Measurements from ENCODE around the gene ASCL4. TPM values are rescaled to one million over a fixed set of nuclear protein-coding genes. Genes with fewer than 3 reads are reported as not detected.

The ASCL4 gene
- total and polyA plus RNA-seq, 9 of the 15 experiments (the other 6 are each of a cell fraction or from before 2014, with no cell fraction given), result not detected

DNA sequence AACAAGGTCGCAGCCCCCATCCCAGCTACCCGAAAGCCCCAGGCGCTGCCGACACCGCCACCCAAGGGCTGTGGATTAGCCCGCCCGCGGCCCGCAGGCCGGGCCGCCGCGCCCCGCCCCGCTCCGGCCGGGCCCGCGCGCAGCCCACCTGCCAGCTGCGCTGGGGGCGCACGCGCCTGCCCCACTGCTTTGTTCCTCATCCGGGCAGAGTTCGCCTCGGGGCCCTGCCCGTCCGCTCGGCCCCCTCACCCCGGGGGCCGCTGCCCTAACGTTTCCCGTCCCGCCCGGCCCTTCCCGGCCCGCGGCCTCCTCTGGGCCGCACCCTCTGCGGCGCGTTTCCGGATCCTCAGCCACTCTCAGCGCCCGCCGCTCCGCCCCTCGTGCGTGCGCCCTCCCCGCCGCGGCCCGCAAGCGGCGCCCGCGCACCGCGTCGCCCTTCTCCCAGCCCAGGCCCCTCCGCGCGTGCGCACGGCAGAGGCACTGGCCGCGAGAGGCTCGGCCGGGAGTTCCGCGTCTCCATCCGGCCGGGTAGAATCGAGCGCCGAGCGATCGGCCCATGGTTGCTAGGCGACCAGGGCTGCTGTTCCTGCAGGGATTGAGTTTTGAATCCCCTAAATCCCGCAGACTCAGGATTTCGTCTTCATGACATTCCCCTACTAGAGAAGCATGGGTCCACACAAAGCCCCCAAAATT, 13.5 kb upstream of the ASCL4 start, which contains the start of gene PRDM4 (continued):
- TF ChIP-seq NR2C2 (CRISPR knock-in tag; IDR thresholded peaks at IDR 0.05) (no peak), NR2C2 (tag; IDR thresholded peaks at IDR 0.05) (no peak), NR3C1 (CRISPR knock-in tag; IDR thresholded peaks at IDR 0.05) (peak; percentile 65; the same call in 1 of the 2 replicates), RB1 (IDR thresholded peaks at IDR 0.05; ENCODE audit: low read depth) (peak; percentile 91), NR1H2 (CRISPR knock-in tag; IDR thresholded peaks at IDR 0.05) (no peak), L3MBTL2 (IDR thresholded peaks at IDR 0.05) (peak; percentile 77), ZBED1 (IDR thresholded peaks at IDR 0.05) (no peak), SUPT5H (IDR thresholded peaks at IDR 0.05) (peak; percentile 69), RFX5 (IDR thresholded peaks at IDR 0.05; ENCODE audit: low read depth, low read length) (no peak), ETS2 (tag; IDR thresholded peaks at IDR 0.05; ENCODE audit: borderline replicate concordance, poor library complexity, severe bottlenecking) (no peak), ZNF444 (CRISPR knock-in tag; IDR thresholded peaks at IDR 0.05) (no peak), ZNF253 (CRISPR knock-in tag; conservative IDR thresholded peaks at IDR 0.05) (no peak), NFIC (IDR thresholded peaks at IDR 0.05) (peak; percentile 13; the same call in 1 of the 2 replicates), SREBF1 (IDR thresholded peaks at IDR 0.05; ENCODE audit: borderline replicate concordance, low read depth, low read length) (no peak), SIN3B (IDR thresholded peaks at IDR 0.05; ENCODE audit: low read depth) (peak; percentile 68), CHD1 (IDR thresholded peaks at IDR 0.05; ENCODE audit: low read length) (no peak), CBX2 (IDR thresholded peaks at IDR 0.05; ENCODE audit: insufficient read depth, low read length, poor library complexity, severe bottlenecking) (no peak), ETV1 (tag; conservative IDR thresholded peaks at IDR 0.05; ENCODE audit: low read depth) (peak; percentile 60)
- TF ChIP-seq, protein P1, sequence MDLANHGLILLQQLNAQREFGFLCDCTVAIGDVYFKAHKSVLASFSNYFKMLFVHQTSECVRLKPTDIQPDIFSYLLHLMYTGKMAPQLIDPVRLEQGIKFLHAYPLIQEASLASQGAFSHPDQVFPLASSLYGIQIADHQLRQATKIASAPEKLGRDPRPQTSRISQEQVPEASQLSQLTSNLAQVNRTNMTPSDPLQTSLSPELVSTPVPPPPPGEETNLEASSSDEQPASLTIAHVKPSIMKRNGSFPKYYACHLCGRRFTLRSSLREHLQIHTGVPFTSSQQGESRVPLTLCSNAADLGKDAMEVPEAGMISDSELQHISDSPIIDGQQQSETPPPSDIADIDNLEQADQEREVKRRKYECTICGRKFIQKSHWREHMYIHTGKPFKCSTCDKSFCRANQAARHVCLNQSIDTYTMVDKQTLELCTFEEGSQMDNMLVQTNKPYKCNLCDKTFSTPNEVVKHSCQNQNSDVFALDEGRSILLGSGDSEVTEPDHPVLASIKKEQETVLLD (IDR thresholded peaks at IDR 0.05), result peak; percentile 78; the same call in 1 of the 2 replicates
- TF ChIP-seq, protein P2, sequence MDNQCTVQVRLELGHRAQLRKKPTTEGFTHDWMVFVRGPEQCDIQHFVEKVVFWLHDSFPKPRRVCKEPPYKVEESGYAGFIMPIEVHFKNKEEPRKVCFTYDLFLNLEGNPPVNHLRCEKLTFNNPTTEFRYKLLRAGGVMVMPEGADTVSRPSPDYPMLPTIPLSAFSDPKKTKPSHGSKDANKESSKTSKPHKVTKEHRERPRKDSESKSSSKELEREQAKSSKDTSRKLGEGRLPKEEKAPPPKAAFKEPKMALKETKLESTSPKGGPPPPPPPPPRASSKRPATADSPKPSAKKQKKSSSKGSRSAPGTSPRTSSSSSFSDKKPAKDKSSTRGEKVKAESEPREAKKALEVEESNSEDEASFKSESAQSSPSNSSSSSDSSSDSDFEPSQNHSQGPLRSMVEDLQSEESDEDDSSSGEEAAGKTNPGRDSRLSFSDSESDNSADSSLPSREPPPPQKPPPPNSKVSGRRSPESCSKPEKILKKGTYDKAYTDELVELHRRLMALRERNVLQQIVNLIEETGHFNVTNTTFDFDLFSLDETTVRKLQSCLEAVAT (IDR thresholded peaks at IDR 0.05), result peak in 1 of 2 experiments; percentile 99; a peak in 2 of 4 replicates
- TF ChIP-seq, protein P3, sequence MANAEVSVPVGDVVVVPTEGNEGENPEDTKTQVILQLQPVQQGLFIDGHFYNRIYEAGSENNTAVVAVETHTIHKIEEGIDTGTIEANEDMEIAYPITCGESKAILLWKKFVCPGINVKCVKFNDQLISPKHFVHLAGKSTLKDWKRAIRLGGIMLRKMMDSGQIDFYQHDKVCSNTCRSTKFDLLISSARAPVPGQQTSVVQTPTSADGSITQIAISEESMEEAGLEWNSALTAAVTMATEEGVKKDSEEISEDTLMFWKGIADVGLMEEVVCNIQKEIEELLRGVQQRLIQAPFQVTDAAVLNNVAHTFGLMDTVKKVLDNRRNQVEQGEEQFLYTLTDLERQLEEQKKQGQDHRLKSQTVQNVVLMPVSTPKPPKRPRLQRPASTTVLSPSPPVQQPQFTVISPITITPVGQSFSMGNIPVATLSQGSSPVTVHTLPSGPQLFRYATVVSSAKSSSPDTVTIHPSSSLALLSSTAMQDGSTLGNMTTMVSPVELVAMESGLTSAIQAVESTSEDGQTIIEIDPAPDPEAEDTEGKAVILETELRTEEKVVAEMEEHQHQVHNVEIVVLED (CRISPR knock-in tag; IDR thresholded peaks at IDR 0.05), result peak; percentile 96
- TF ChIP-seq, protein P4, sequence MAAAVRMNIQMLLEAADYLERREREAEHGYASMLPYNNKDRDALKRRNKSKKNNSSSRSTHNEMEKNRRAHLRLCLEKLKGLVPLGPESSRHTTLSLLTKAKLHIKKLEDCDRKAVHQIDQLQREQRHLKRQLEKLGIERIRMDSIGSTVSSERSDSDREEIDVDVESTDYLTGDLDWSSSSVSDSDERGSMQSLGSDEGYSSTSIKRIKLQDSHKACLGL (CRISPR knock-in tag; IDR thresholded peaks at IDR 0.05; ENCODE audit: borderline replicate concordance, poor library complexity, severe bottlenecking), result peak; percentile 58
- TF ChIP-seq, protein P5, sequence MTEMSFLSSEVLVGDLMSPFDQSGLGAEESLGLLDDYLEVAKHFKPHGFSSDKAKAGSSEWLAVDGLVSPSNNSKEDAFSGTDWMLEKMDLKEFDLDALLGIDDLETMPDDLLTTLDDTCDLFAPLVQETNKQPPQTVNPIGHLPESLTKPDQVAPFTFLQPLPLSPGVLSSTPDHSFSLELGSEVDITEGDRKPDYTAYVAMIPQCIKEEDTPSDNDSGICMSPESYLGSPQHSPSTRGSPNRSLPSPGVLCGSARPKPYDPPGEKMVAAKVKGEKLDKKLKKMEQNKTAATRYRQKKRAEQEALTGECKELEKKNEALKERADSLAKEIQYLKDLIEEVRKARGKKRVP (CRISPR knock-in tag; IDR thresholded peaks at IDR 0.05), result no peak

Measured in K562 (cell line).